RKO (cell line): ENCODE data around the gene ZNF391.
"Not testable (repeated sequence)": the region's sequence is repeated elsewhere in the genome, so short reads cannot be mapped to it uniquely, and the experiment has no call there.

Experiments
- DNase-seq: peaks from one replicate; pipeline ENCODE4 v3.0.0-alpha.2; 2016; ENCODE audit warnings: low spot score

The ZNF391 gene

DNA sequence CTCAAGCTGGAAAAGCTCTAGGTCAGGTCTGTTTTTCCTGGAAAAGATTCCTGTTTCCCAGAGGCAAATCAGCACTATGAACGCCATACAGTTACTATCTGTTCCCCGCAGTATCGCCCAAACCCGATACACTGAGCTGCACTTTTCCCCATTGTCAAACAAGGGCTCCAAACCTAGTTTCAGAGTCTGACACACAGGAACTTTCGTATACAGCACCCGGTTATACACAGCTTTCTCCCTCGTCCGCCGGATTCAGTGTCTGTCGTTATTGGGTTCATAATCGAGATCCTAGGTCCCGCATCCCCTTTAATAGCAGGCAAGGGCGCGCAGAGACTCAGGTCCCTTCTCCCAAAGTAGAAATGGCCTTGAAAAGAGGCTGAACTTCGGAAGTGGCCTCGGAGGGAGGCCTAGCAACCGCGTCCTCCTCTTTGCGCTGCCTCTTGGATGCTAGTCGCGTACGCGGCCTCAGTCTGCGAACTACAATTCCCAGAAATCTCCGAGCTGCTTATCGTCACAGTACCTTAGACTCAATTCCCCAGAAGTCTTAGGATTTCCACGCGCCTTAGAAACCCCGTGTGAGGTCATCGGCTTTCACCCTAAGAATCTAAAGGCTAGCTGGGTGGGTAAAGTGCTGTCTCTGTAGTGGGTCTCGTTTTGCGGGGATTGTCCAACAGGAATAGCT, 34.2 kb downstream of the ZNF391 start:
- no peak for DNase-seq

DNA sequence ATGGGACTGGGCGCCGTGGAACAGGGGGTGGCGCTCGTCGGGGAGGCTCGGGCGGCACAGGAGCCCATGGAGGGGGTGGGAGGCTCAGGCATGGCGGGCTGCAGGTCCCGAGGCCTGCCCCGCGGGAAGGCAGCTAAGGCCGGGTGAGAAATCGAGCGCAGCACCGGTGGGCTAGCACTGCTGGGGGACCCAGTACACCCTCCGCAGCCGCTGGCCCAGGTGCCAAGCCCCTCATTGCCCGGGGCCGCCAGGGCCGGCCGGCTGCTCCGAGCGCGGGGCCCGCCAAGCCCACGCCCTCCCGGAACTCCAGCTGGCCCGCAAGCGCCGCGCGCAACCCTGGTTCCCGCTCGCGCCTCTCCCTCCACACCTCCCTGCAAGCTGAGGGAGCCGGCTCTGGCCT, 36.3 kb downstream of the ZNF391 start:
- not testable (repeated sequence) for DNase-seq

DNA sequence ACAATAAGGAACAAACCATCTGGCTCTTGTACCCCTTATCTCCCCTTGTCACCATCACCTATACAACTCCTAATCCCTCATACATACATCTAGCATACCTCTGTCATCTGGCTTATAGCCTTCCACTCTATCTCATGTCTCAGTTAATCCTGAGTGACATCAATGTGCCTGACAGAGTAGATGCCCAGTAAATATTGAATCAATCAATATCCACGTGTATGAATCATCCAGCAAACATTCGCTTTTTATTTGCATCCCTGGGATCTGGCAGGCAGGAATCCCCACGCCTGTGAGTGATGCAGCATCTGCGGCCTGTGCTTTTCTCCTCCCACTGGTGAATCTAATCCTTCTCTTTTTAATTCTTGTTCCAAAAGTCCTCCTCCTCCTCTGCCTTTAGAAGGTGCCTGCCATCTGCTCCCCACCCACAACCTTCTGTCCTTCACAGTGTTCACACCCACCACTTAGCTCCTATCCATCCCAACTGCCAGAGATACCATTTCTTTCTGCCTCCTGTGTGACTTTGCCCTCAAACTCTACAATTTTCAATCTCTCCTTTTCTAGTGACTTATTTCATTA, 37.6 kb downstream of the ZNF391 start:
- no peak for DNase-seq

DNA sequence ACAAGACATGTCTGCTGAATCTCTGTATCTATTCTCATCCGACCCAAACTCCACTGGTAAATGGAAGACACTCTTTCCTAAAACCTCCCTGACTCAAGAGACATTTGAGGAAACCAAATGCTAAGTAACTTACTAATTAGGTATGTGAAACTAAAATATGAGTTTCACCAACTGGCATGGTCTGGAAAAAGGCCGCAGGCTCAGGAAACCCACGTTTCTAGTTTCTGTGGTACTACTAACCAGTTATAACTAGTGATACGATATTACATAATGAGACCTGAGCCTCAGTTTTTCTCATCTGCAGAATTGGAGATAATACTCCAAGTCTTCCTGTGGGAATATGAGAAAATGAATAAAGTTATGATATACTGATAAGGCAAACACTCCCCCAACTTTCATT, 39.9 kb downstream of the ZNF391 start:
- DNase-seq: no peak

DNA sequence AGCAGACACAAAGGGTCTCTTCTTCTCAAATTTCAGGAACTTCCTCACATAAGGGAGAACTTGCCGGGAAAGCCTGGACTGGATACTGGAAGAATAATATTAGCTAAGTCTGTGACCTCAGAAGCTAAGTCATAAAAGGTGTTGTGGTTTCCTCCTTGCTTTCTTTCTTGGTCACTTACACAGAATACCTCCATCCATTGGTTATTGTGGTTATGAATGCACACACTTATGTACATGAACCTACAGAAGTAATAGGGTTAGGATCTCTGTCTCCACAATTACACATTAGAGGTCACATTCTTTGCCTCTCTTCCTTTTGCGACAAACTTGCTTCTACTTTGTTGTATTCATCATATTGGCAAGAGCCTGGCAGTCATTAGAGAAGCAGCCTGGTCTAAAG, 40.4 kb downstream of the ZNF391 start:
- no peak for DNase-seq

DNA sequence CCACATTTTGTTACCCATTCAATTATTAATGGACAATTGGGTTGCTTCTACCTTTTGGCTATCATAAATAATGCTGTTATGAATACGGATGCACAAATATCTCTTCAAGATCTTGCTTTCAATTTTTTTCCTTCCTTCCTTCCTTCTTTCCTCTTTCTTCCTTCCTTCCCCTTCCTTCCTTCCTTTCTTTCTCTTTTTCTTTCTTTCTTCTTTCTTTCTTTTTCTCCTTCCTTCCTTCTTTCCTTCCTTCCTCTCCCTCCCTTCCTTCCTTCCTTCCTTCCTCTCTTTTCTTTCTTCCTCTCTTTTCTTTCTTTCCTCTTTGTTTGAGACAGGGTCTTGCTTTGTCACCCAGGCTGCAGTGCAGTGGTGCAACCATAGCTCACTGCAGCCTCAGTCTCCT, 45.2 kb downstream of the ZNF391 start:
- DNase-seq: no peak

DNA sequence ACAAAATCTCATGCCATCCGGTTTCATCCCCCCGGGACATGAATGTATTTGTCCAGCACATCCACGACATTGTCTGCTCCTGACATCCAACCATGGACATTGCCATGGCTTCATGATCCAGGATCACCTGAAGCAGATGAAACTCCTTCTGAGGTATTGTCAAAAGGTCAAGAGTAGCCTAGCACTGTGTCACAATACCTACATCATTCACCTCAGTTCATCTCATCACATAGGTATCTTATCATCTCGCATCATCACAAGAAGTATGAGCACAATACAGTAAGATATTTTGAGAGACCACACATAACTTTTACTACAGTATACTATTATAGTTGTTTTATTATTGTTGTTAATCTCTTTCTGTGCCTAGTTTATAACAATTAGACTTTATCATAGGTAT, 50.8 kb downstream of the ZNF391 start:
- no peak for DNase-seq

DNA sequence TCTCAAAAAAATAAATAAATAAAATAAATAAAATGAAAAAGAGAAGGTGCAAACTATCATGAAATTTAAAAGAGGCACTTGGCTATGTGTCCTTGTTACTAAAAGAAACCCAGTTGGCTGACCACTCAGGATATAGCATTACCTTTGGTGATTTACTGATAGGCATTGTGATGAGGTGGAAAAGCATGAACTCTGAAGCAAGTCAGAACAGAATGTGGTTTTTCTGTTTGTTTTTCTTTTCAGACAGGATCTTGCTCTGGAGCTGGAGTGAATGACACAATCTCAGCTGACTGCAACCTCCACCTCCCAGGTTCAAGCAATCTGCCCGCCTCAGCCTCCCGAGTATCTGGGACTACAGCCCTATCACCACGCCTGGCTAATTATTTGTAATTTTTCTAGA, 52.4 kb downstream of the ZNF391 start:
- no peak for DNase-seq

DNA sequence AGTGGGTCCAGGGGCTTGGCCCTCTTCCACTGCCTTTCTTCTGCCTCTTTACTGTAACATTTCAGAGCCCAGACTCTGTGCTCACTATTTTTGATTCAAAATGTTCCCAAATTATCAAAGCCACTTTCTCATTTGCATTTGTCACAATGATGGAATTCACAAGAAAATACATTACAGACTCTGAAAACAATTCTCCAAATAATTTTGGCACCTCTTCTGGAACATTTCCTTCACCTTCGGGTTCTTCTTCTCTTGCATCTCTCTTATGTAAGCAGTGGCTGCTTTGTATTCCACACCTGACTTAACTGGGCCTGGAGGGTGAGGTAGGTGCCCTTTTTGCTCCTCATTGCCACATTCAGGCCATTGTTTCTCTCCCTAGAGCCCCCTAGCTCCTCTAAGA, 54.4 kb downstream of the ZNF391 start:
- no peak for DNase-seq

DNA sequence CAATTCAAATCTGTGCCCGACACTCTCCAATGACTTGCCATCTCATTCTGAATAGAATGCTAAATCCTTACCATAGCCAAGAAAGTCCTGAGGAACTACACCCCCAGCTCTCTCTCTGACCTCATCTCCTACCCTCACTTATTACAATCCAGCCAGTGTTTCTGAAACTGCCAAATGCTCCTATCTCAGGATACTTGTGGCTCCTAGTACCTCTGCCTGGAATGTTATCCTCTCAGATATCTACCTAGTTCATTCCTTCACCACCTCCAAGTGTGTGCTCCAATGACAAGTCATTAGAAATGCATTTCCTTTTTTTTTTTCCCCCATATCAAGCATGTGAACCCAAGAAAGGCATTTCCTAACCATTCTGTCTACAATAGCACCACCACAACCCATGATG, 59.9 kb downstream of the ZNF391 start:
- DNase-seq: no peak

DNA sequence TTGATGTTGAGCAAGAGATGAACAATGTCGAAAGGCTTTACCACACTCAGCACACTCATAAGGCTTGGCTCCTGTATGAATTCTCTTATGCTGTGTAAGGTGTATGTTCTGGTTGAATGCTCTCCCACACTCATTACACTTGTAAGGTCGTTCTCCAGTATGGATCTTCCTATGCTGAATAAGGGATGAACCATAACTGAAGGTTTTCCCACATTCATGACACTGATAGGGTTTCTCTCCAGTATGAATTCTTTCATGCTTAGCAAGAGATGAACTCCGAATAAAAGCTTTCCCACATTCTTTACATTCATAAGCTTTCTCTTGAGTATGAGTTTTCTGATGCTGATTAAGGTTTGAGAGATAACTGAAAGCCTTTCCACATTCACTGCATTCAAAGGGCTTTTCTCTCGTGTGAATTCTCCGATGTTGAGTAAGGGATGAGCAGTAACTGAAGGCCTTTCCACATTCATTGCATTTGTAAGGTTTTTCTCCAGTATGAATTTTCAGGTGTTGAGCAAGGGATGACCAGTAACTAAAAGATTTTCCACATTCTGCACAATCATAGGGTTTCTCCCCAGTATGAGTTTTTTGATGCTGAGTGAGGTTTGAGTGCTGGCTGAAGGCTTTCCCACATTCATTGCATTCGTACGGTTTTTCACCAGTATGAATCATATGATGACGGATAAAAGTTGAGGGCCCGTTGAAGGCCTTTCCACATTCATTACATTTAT, 63.3 kb downstream of the ZNF391 start:
- no peak for DNase-seq

DNA sequence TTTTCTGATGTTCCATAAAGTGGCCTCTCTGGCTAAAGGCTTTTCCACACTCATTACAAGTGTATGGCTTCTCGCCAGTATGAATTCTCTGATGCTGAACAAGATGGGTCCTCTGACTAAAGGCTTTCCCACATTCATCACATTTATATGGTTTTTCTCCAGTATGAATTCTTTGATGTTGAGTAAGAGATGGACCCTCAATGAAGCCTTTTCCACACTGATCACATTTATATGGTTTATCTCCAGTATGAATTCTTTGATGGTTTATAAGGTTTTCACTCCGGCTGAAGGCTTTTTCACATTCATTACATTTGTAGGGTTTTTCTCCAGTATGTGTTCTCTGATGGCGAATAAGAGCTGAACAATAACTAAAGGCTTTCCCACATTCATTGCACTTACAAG, 63.9 kb downstream of the ZNF391 start:
- DNase-seq: no peak
